Esophagus squamous epithelium (tissue), 5 donors: Measurements from ENCODE around the gene MBD5. TPM values are rescaled to one million over a fixed set of nuclear protein-coding genes. Genes with fewer than 3 reads are reported as not detected.

Source experiments
- DNase-seq: peaks from one replicate; lab custom pipeline; 2025; lab: John Stamatoyannopoulos, UW
- H3K27ac ChIP-seq, 4 donors: fragments of 200-600 bp; sonication (generic); one replicate each; pipeline ENCODE4 v1.5.1; 2016 to 2019; ENCODE audit warnings: mild to moderate bottlenecking in 1 of 4
- H3K27me3 ChIP-seq, 4 donors: fragments of 200-600 bp; sonication (generic); 1 replicate in 3 of 4; 2 replicates in 1 of 4; pipeline versions ENCODE4 v1.5.1 to v1.6.0; 2017 to 2021; ENCODE audit warnings: antibody characterized with exemption in 1 of 4
- H3K36me3 ChIP-seq, 3 donors: fragments of 200-600 bp; sonication (generic); one replicate each; pipeline ENCODE4 v1.5.1; 2016 to 2019
- H3K4me1 ChIP-seq, 3 donors: fragments of 200-600 bp; sonication (generic); one replicate each; pipeline ENCODE4 v1.5.1; 2017 to 2019
- H3K4me3 ChIP-seq, 4 donors: fragments of 200-600 bp; sonication (generic); 1 replicate in 3 of 4; 2 replicates in 1 of 4; pipeline ENCODE4 v1.5.1; 2016 to 2019; ENCODE audit warnings: mild to moderate bottlenecking in 2 of 4, moderate library complexity in 1 of 4
- H3K9me3 ChIP-seq, 3 donors: fragments of 200-600 bp; sonication (generic); one replicate each; pipeline ENCODE4 v1.5.1; 2016 to 2019
- POLR2A ChIP-seq, 4 donors: fragments of 450-650 bp; IDR thresholded peaks; one replicate each; pipeline ENCODE4 v1.6.1; 2017; ENCODE audit warnings: antibody characterized with exemption in 4 of 4, mild to moderate bottlenecking in 4 of 4, moderate library complexity in 3 of 4
- WGBS, 2 donors: methylation state at CpG; one replicate each; pipeline ENCODE4 v1.1.5; 2018; 5-methylcytosine and 5-hydroxymethylcytosine counted together
- intact Hi-C: fragments of 100-400 bp; cut with DNase I; formaldehyde crosslinking; loops from one replicate; pipeline ENCODE4 v1.15.0; 2022
- total RNA-seq, 4 donors: library from RNA; depleted of rRNA; stranded (reverse); fragments of >200 nt; gene quantifications; one replicate each; pipeline ENCODE4 v1.1.0, GENCODE V29; 2016
- TF ChIP-seq, protein P1 (sequence below), 6 experiments: fragments of 450-650 bp in 4 of 6; fragments of 200-600 bp in 2 of 6; sonication (generic) in 2 of 6; IDR thresholded peaks; one replicate each; pipeline ENCODE4 v1.5.1; 2016 to 2019; ENCODE audit warnings: antibody characterized with exemption in 6 of 6, mild to moderate bottlenecking in 4 of 6, moderate library complexity in 4 of 6
- donor health status: DM: yes; HTN: yes; CAD: no.

Gene MBD5
- total RNA-seq, 4 donors from 2014 or later, result 11.8 to 23.8 (median 14.0) TPM

DNA sequence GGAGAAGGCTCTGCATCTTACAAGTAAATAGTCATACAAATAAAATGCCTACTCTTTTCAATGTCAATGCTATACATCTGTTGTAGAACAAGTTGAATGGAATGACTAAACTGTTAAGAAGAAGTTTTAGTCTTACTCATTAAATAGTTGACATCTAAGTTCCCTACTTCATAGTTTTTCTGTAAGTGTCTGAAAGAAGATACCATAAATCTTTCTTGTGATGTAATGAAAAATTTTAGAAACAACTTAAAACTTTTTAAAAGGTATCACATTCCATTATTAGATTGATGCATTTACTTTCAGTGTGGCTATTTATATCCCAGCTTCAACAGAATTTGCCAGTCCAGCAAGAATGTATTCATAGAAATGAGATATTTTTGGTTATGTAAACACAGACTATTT, 438.5 kb downstream of the MBD5 start:
- TF ChIP-seq, protein P1, sequence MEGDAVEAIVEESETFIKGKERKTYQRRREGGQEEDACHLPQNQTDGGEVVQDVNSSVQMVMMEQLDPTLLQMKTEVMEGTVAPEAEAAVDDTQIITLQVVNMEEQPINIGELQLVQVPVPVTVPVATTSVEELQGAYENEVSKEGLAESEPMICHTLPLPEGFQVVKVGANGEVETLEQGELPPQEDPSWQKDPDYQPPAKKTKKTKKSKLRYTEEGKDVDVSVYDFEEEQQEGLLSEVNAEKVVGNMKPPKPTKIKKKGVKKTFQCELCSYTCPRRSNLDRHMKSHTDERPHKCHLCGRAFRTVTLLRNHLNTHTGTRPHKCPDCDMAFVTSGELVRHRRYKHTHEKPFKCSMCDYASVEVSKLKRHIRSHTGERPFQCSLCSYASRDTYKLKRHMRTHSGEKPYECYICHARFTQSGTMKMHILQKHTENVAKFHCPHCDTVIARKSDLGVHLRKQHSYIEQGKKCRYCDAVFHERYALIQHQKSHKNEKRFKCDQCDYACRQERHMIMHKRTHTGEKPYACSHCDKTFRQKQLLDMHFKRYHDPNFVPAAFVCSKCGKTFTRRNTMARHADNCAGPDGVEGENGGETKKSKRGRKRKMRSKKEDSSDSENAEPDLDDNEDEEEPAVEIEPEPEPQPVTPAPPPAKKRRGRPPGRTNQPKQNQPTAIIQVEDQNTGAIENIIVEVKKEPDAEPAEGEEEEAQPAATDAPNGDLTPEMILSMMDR (IDR thresholded peaks at IDR 0.05), result no peak
- no peak for TF ChIP-seq POLR2A (IDR thresholded peaks at IDR 0.05)

DNA sequence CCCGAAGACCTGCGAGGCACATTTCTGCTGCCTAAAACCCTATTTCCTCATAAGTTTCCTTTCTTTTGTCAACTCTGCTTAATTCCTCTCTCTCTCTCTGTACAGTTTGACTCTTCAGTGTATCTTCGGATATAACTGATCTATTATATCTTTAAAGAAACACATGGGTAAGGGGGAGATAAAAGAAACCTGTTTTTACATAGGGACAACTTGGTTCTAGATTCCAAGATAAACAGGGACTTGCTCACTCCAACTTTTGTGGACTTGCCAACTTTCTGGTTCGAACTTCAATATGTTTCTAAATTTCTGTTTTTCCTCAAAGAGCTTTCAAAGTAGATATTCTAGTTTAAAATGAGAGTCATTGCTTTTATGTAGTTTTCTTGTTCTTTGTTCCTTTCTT, 441.0 kb downstream of the MBD5 start:
- 82 to 84% methylated on average over 4 of the region's 4 CpGs for WGBS, 2 donors
- TF ChIP-seq, protein P1 (IDR thresholded peaks at IDR 0.05), result no peak
- TF ChIP-seq POLR2A (IDR thresholded peaks at IDR 0.05), result no peak
- Histone ChIP-seq H3K27me3 (no peaks in the 10 kb centered on the region), H3K36me3 (peaks cover 0 to 20% (median 0%) of the 10 kb centered on the region in 3 donors), H3K4me1 (no peaks in the 10 kb centered on the region), H3K27ac (no peak overlapping the region), H3K9me3 (no peaks in the 10 kb centered on the region), H3K4me3 (no peak overlapping the region)
- intact Hi-C loops, result no loop called here
- DNase-seq, result no peak

More for the DNA sequence above, 438.5 kb downstream of the MBD5 start:
- Histone ChIP-seq H3K27me3 (no peaks in the 10 kb centered on the region), H3K36me3 (peaks cover 0 to 7% (median 0%) of the 10 kb centered on the region in 3 donors), H3K4me3 (no peak overlapping the region), H3K9me3 (no peaks in the 10 kb centered on the region), H3K27ac (no peak overlapping the region), H3K4me1 (no peaks in the 10 kb centered on the region)
- intact Hi-C loops, result no loop called here
- no peak for DNase-seq

DNA sequence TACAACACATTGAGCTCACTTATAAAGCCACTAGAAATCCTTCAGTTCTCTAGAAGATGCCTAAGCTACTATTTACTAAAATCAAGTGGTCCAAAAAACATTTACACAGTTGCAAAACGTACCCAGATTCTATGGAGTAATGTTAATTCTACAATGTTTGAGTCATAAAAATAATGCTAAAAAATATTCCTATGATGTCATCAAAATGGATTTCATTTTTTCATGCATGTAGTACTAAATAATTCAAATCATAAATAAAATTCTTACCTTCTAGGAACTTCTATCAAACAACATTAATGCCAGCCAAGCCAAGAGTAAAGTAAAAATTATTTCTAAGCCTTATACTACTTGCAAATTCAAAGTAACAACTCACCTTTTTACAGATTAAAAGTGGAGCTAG, 454.7 kb downstream of the MBD5 start:
- intact Hi-C loops, result no loop called here
- H3K4me3 ChIP-seq, result no peak overlapping the region
- no peak for DNase-seq

DNA sequence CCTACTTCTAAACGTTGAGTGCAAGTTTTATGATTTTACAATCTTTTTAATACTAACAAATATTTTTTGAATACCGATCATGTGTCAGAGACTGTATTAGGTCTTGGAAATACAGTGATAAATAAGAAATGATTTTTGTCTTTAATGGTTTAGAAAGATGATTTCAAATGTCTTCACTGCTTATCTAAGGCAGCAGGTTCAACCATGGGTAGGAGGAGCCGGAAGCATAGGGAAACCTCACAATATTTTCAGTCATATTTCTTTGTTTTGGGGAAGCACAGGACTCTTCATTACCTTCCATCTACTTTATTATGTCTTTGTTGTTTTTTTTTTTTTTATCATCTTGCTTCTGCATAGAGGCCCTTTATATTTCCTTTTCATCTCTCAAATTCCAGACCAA, 458.5 kb downstream of the MBD5 start:
- 82% methylated on average over 3 of the region's 3 CpGs for WGBS, 2 donors
- Histone ChIP-seq H3K27me3 (no peaks in the 10 kb centered on the region), H3K36me3 (no peaks in the 10 kb centered on the region), H3K9me3 (no peaks in the 10 kb centered on the region), H3K4me3 (no peak overlapping the region), H3K4me1 (no peaks in the 10 kb centered on the region), H3K27ac (no peak overlapping the region)
- TF ChIP-seq, protein P1 (IDR thresholded peaks at IDR 0.05), result no peak
- no peak for TF ChIP-seq POLR2A (IDR thresholded peaks at IDR 0.05)
- intact Hi-C loops, result no loop called here
- no peak for DNase-seq

More for the DNA sequence above, 454.7 kb downstream of the MBD5 start:
- Histone ChIP-seq H3K27ac (no peak overlapping the region), H3K9me3 (no peaks in the 10 kb centered on the region), H3K4me1 (no peaks in the 10 kb centered on the region), H3K36me3 (no peaks in the 10 kb centered on the region), H3K27me3 (no peaks in the 10 kb centered on the region)
- TF ChIP-seq, protein P1 (IDR thresholded peaks at IDR 0.05), result no peak
- no peak for TF ChIP-seq POLR2A (IDR thresholded peaks at IDR 0.05)
- WGBS, 2 donors, result 65 to 70% methylated on average over 1 of the region's 1 CpG

DNA sequence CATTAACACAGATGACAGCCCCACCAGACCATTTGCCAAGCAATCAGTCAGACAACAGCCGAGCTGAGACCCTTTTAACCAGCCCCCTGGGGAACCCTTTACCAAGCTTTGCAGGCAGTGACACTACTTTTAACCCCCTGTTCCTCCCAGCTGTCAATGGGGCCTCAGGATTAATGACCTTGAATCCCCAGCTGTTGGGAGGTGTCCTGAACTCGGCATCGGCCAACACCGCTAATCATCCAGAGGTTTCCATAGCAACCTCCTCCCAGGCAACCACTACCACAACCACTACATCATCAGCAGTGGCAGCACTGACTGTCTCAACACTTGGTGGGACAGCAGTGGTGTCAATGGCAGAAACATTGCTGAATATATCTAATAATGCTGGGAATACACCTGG, 462.8 kb downstream of the MBD5 start:
- no peaks in the 10 kb centered on the region for H3K4me1 ChIP-seq
- no peak overlapping the region for H3K4me3 ChIP-seq
- no peaks in the 10 kb centered on the region for H3K9me3 ChIP-seq
- no peak overlapping the region for H3K27ac ChIP-seq
- TF ChIP-seq, protein P1 (IDR thresholded peaks at IDR 0.05), result no peak
- TF ChIP-seq POLR2A (IDR thresholded peaks at IDR 0.05), result no peak
- 48 to 60% methylated on average over 3 to 4 of the region's 4 CpGs for WGBS, 2 donors
- no peaks in the 10 kb centered on the region for H3K36me3 ChIP-seq
- DNase-seq, result no peak
- H3K27me3 ChIP-seq, result no peaks in the 10 kb centered on the region
- intact Hi-C loops, result no loop called here
